HUES6 (cell line): ENCODE data around the gene COL5A1.

Experiments
- H3K27ac ChIP-seq: 2 replicates; pipeline ENCODE4 v1.7.0; 2013; ENCODE audit warnings: low read depth, mild to moderate bottlenecking, low read length, inconsistent platforms
- H3K27me3 ChIP-seq: 2 replicates; pipeline ENCODE4 v1.6.1; 2013; ENCODE audit warnings: low read length; ENCODE audit not compliant: control insufficient read depth, insufficient read depth
- H3K36me3 ChIP-seq: 2 replicates; pipeline ENCODE4 v1.6.1; 2013; ENCODE audit warnings: low read length; ENCODE audit not compliant: control insufficient read depth, insufficient read depth
- H3K4me1 ChIP-seq: 2 replicates; pipeline ENCODE4 v1.6.1; 2013; ENCODE audit warnings: low read length; ENCODE audit not compliant: control insufficient read depth, insufficient read depth
- H3K4me3 ChIP-seq: 2 replicates; pipeline ENCODE4 v1.5.1; 2013; ENCODE audit warnings: low read depth, low read length
- H3K9ac ChIP-seq: one replicate; pipeline ENCODE4 v1.6.1; 2013; ENCODE audit warnings: mild to moderate bottlenecking, low read length
- H3K9me3 ChIP-seq: 2 replicates; pipeline ENCODE4 v1.6.1; 2013; ENCODE audit warnings: low read depth, low read length; ENCODE audit not compliant: control insufficient read depth, insufficient read depth

COL5A1 gene

GRCh38 chr9:134723491-134724190 is 82.0 kb downstream of the COL5A1 start:
- H3K27me3 ChIP-seq = no peaks in the 10 kb centered on the region
- no peak overlapping the region for H3K4me3 ChIP-seq
- H3K4me1 ChIP-seq = peaks cover 4% of the 10 kb centered on the region; the same call in 1 of the 2 replicates
- no peaks in the 10 kb centered on the region for H3K9me3 ChIP-seq
- no peak overlapping the region for H3K9ac ChIP-seq
- no peak overlapping the region for H3K27ac ChIP-seq
- peaks cover 7% of the 10 kb centered on the region; the same call in 1 of the 2 replicates for H3K36me3 ChIP-seq

GRCh38 chr9:134724202-134724911 is 82.8 kb downstream of the COL5A1 start:
- H3K36me3 ChIP-seq = peaks cover 2% of the 10 kb centered on the region; the same call in 1 of the 2 replicates
- no peaks in the 10 kb centered on the region for H3K9me3 ChIP-seq
- H3K27me3 ChIP-seq = no peaks in the 10 kb centered on the region
- no peak overlapping the region for H3K4me3 ChIP-seq
- H3K4me1 ChIP-seq = peaks cover 4% of the 10 kb centered on the region; the same call in 1 of the 2 replicates
- H3K27ac ChIP-seq = no peak overlapping the region
- no peak overlapping the region for H3K9ac ChIP-seq

- no peak overlapping the region for H3K27ac ChIP-seq
- no peak overlapping the region for H3K9ac ChIP-seq
- no peaks in the 10 kb centered on the region for H3K9me3 ChIP-seq
- peaks cover 4% of the 10 kb centered on the region; the same call in 1 of the 2 replicates for H3K36me3 ChIP-seq
- H3K4me3 ChIP-seq = no peak overlapping the region
- peaks cover 4% of the 10 kb centered on the region; the same call in 1 of the 2 replicates for H3K4me1 ChIP-seq
- H3K27me3 ChIP-seq = no peaks in the 10 kb centered on the region
Measured at GRCh38 chr9:134724912-134725604, 83.5 kb downstream of the COL5A1 start.

- Histone ChIP-seq H3K4me3 (no peak overlapping the region), H3K9ac (no peak overlapping the region), H3K9me3 (no peaks in the 10 kb centered on the region), H3K36me3 (peaks cover 7% of the 10 kb centered on the region; the same call in 1 of the 2 replicates), H3K27me3 (no peaks in the 10 kb centered on the region), H3K4me1 (peaks cover 4% of the 10 kb centered on the region; the same call in 1 of the 2 replicates), H3K27ac (no peak overlapping the region)
Measured at GRCh38 chr9:134725605-134725940, 84.0 kb downstream of the COL5A1 start.

GRCh38 chr9:134726026-134726721 is 84.6 kb downstream of the COL5A1 start:
- Histone ChIP-seq H3K36me3 (peaks cover 7% of the 10 kb centered on the region; the same call in 1 of the 2 replicates), H3K9me3 (no peaks in the 10 kb centered on the region), H3K4me3 (no peak overlapping the region), H3K9ac (no peak overlapping the region), H3K27me3 (no peaks in the 10 kb centered on the region), H3K27ac (no peak overlapping the region), H3K4me1 (peaks cover 4% of the 10 kb centered on the region; the same call in 1 of the 2 replicates)

GRCh38 chr9:134726722-134727034 is 85.1 kb downstream of the COL5A1 start:
- Histone ChIP-seq H3K4me3 (no peak overlapping the region), H3K27ac (no peak overlapping the region), H3K9me3 (no peaks in the 10 kb centered on the region), H3K27me3 (no peaks in the 10 kb centered on the region), H3K9ac (no peak overlapping the region), H3K4me1 (peaks cover 4% of the 10 kb centered on the region; the same call in 1 of the 2 replicates), H3K36me3 (peaks cover 10% of the 10 kb centered on the region; the same call in 1 of the 2 replicates)

- Histone ChIP-seq H3K27ac (no peak overlapping the region), H3K4me3 (no peak overlapping the region), H3K9ac (no peak overlapping the region), H3K27me3 (no peaks in the 10 kb centered on the region), H3K9me3 (no peaks in the 10 kb centered on the region), H3K4me1 (peaks cover 4% of the 10 kb centered on the region; the same call in 1 of the 2 replicates), H3K36me3 (peaks cover 21% of the 10 kb centered on the region; the same call in 1 of the 2 replicates)
Measured at GRCh38 chr9:134728021-134728795, 86.6 kb downstream of the COL5A1 start.

- Histone ChIP-seq H3K27ac (no peak overlapping the region), H3K9ac (no peak overlapping the region), H3K9me3 (no peaks in the 10 kb centered on the region), H3K27me3 (no peaks in the 10 kb centered on the region), H3K4me3 (no peak overlapping the region), H3K36me3 (peaks cover 25% of the 10 kb centered on the region; the same call in 1 of the 2 replicates), H3K4me1 (peaks cover 3% of the 10 kb centered on the region; the same call in 1 of the 2 replicates)
Measured at GRCh38 chr9:134728801-134729495, 87.3 kb downstream of the COL5A1 start.

- Histone ChIP-seq H3K36me3 (peaks cover 27% of the 10 kb centered on the region; the same call in 1 of the 2 replicates), H3K4me3 (no peak overlapping the region), H3K27me3 (no peaks in the 10 kb centered on the region), H3K4me1 (no peaks in the 10 kb centered on the region; the same call in 1 of the 2 replicates), H3K27ac (no peak overlapping the region), H3K9ac (no peak overlapping the region), H3K9me3 (no peaks in the 10 kb centered on the region)
Measured at GRCh38 chr9:134730011-134730760, 88.6 kb downstream of the COL5A1 start.
